Transverse colon (tissue), 3 donors: ENCODE results near the gene SLC19A1.

ENCODE experiments used
- EP300 ChIP-seq: sonication (generic); formaldehyde crosslinking; IDR thresholded peaks from one replicate; pipeline ENCODE4 v1.6.1; 2017; ENCODE audit warnings: antibody characterized with exemption, low read depth
- POLR2A ChIP-seq: fragments of 450-650 bp; IDR thresholded peaks from one replicate; pipeline ENCODE4 v1.6.1; 2016; ENCODE audit warnings: antibody characterized with exemption, mild to moderate bottlenecking, moderate library complexity
- TF ChIP-seq, protein P1 (sequence below), 5 experiments: fragments of 200-600 bp in 3 of 5; fragments of 450-650 bp in 2 of 5; sonication (generic) in 3 of 5; IDR thresholded peaks; 1 replicate in 2 of 5; 2 replicates in 3 of 5; pipeline ENCODE4 v1.5.1; 2016 to 2017; ENCODE audit warnings: antibody characterized with exemption in 5 of 5, inconsistent platforms in 3 of 5, mild to moderate bottlenecking in 2 of 5, moderate library complexity in 1 of 5

DNA sequence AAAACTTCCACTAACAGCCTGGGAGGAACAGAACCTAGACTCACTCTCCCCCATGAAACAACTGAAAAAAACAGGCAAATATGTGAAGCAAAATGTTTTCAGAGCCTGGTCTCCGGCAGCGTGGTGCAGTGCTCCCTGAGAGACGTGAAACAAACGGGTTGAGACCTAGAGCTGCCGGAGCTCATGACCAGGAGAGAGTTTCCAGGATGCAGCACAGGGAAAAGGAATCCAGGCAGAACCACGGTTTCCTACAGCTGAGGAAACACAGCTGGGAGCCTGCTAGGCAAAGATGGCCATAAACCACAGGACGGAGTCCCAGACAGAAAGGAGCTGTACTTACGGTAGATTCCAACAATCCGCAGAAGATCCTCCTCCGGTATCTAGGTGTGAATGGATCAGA lies 20.2 kb upstream of the SLC19A1 start:
- TF ChIP-seq POLR2A (no peak), EP300 (no peak)
- TF ChIP-seq, protein P1, sequence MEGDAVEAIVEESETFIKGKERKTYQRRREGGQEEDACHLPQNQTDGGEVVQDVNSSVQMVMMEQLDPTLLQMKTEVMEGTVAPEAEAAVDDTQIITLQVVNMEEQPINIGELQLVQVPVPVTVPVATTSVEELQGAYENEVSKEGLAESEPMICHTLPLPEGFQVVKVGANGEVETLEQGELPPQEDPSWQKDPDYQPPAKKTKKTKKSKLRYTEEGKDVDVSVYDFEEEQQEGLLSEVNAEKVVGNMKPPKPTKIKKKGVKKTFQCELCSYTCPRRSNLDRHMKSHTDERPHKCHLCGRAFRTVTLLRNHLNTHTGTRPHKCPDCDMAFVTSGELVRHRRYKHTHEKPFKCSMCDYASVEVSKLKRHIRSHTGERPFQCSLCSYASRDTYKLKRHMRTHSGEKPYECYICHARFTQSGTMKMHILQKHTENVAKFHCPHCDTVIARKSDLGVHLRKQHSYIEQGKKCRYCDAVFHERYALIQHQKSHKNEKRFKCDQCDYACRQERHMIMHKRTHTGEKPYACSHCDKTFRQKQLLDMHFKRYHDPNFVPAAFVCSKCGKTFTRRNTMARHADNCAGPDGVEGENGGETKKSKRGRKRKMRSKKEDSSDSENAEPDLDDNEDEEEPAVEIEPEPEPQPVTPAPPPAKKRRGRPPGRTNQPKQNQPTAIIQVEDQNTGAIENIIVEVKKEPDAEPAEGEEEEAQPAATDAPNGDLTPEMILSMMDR (IDR thresholded peaks at IDR 0.05): no peak
